NCI-H2029 (cell line): ENCODE data around the gene BACE1-AS.
"Not testable (repeated sequence)": the region's sequence is repeated elsewhere in the genome, so short reads cannot be mapped to it uniquely, and the experiment has no call there.

ENCODE experiments used
- DNase-seq: peaks from one replicate; lab custom pipeline; 2025; lab: John Stamatoyannopoulos, UW

The BACE1-AS gene

GRCh38 chr11:117290809-117291396 lies at the start of gene BACE1-AS:
Gene BACE1-AS (plus strand): TSS chr11:117291346.
- DNase-seq = no peak

- no peak for DNase-seq
Observed at GRCh38 chr11:117248341-117248740, 42.8 kb upstream of the BACE1-AS start.

- no peak for DNase-seq
Observed at GRCh38 chr11:117249571-117249970, 41.6 kb upstream of the BACE1-AS start.

- DNase-seq = no peak
Observed at GRCh38 chr11:117251506-117251905, 39.6 kb upstream of the BACE1-AS start.

- no peak for DNase-seq
Observed at GRCh38 chr11:117255966-117256365, 35.2 kb upstream of the BACE1-AS start.

- DNase-seq = no peak
Observed at GRCh38 chr11:117256573-117256972, 34.6 kb upstream of the BACE1-AS start.

GRCh38 chr11:117258576-117258975 lies 32.6 kb upstream of the BACE1-AS start:
- no peak for DNase-seq

GRCh38 chr11:117259417-117259816 lies 31.7 kb upstream of the BACE1-AS start:
- DNase-seq = no peak

GRCh38 chr11:117264624-117265323 lies 26.4 kb upstream of the BACE1-AS start:
- not testable (repeated sequence) for DNase-seq

GRCh38 chr11:117265745-117266144 lies 25.4 kb upstream of the BACE1-AS start:
- DNase-seq = no peak

GRCh38 chr11:117269856-117270255 lies 21.3 kb upstream of the BACE1-AS start:
- DNase-seq = no peak

GRCh38 chr11:117271208-117271607 lies 19.9 kb upstream of the BACE1-AS start:
- no peak for DNase-seq

- DNase-seq = not testable (repeated sequence)
Observed at GRCh38 chr11:117272175-117272574, 19.0 kb upstream of the BACE1-AS start.

GRCh38 chr11:117273550-117274289 lies 17.4 kb upstream of the BACE1-AS start:
- DNase-seq = no peak

GRCh38 chr11:117278347-117278746 lies 12.8 kb upstream of the BACE1-AS start:
- no peak for DNase-seq

GRCh38 chr11:117279711-117280376 lies 11.3 kb upstream of the BACE1-AS start:
- no peak for DNase-seq

- DNase-seq = no peak
Observed at GRCh38 chr11:117281159-117281558, 10.0 kb upstream of the BACE1-AS start.

- DNase-seq = no peak
Observed at GRCh38 chr11:117281869-117282268, 9.3 kb upstream of the BACE1-AS start.

GRCh38 chr11:117282956-117283355 lies 8.2 kb upstream of the BACE1-AS start:
- DNase-seq = no peak

GRCh38 chr11:117284053-117284452 lies 7.1 kb upstream of the BACE1-AS start:
- DNase-seq = no peak

- no peak for DNase-seq
Observed at GRCh38 chr11:117286588-117286987, 4.6 kb upstream of the BACE1-AS start.

GRCh38 chr11:117287668-117288067 lies 3.5 kb upstream of the BACE1-AS start:
- DNase-seq = no peak

GRCh38 chr11:117289795-117290194 lies 1.4 kb upstream of the BACE1-AS start:
- DNase-seq = no peak
